Stimulated activated CD8-positive, alpha-beta memory T cell treated with anti-CD3 and anti-CD28 coated beads, Interleukin-15, amount 100 ng/mL, for 24 hours (primary cell): Measurements from ENCODE around the gene EXOC6.

ENCODE experiments used
- DNase-seq: peaks from one replicate; pipeline ENCODE4 v3.0.0-alpha.2; 2020; ENCODE audit warnings: low read depth

The EXOC6 gene

GRCh38 chr10:93065675-93066543 lies 217.6 kb downstream of the EXOC6 start:
- no peak for DNase-seq

- DNase-seq: no peak
Observed at GRCh38 chr10:93066544-93066913, 218.2 kb downstream of the EXOC6 start.

GRCh38 chr10:93067443-93068365 lies 219.4 kb downstream of the EXOC6 start:
- DNase-seq: no peak

- no peak for DNase-seq
Observed at GRCh38 chr10:93068411-93069244, 220.3 kb downstream of the EXOC6 start.

- no peak for DNase-seq
Observed at GRCh38 chr10:93069245-93069561, 220.9 kb downstream of the EXOC6 start.

GRCh38 chr10:93070378-93071176 lies 222.3 kb downstream of the EXOC6 start:
- DNase-seq: no peak

GRCh38 chr10:93071177-93071472 lies 222.8 kb downstream of the EXOC6 start:
- no peak for DNase-seq

GRCh38 chr10:93071674-93072224 lies 223.4 kb downstream of the EXOC6 start:
- no peak for DNase-seq

- DNase-seq: no peak
Observed at GRCh38 chr10:93072225-93072712, 223.9 kb downstream of the EXOC6 start.

- no peak for DNase-seq
Observed at GRCh38 chr10:93072713-93073538, 224.6 kb downstream of the EXOC6 start.

GRCh38 chr10:93073539-93074146 lies 225.3 kb downstream of the EXOC6 start, which contains the start of gene CYP26A1:
CYP26A1 (plus strand) TSS chr10:93073893; CDS start chr10:93073935, 42 bp downstream.
- DNase-seq: no peak

GRCh38 chr10:93074147-93074596 lies 225.9 kb downstream of the EXOC6 start:
- DNase-seq: no peak

- DNase-seq: no peak
Observed at GRCh38 chr10:93074597-93075368, 226.5 kb downstream of the EXOC6 start.

GRCh38 chr10:93075369-93076221 lies 227.3 kb downstream of the EXOC6 start:
- no peak for DNase-seq

GRCh38 chr10:93076871-93077270 lies 228.6 kb downstream of the EXOC6 start:
- no peak for DNase-seq

GRCh38 chr10:93077860-93078337 lies 229.6 kb downstream of the EXOC6 start:
- DNase-seq: no peak

GRCh38 chr10:93079663-93080349 lies 231.5 kb downstream of the EXOC6 start:
- no peak for DNase-seq
